ENCODE data around the gene DNAJC15. TPM values are rescaled to one million over a fixed set of nuclear protein-coding genes. Genes with fewer than 3 reads are reported as not detected.

Gene DNAJC15
- total and polyA plus RNA-seq, 11 donors: 12.8 to 39.2 (median 25.9) TPM

GRCh38 chr13:43159026-43159461 is 135.7 kb downstream of the DNAJC15 start:
- no peak for TF ChIP-seq POLR2A (IDR thresholded peaks at IDR 0.05)
- TF ChIP-seq, protein P1, sequence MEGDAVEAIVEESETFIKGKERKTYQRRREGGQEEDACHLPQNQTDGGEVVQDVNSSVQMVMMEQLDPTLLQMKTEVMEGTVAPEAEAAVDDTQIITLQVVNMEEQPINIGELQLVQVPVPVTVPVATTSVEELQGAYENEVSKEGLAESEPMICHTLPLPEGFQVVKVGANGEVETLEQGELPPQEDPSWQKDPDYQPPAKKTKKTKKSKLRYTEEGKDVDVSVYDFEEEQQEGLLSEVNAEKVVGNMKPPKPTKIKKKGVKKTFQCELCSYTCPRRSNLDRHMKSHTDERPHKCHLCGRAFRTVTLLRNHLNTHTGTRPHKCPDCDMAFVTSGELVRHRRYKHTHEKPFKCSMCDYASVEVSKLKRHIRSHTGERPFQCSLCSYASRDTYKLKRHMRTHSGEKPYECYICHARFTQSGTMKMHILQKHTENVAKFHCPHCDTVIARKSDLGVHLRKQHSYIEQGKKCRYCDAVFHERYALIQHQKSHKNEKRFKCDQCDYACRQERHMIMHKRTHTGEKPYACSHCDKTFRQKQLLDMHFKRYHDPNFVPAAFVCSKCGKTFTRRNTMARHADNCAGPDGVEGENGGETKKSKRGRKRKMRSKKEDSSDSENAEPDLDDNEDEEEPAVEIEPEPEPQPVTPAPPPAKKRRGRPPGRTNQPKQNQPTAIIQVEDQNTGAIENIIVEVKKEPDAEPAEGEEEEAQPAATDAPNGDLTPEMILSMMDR (IDR thresholded peaks at IDR 0.05): no peak
- no peaks in the 10 kb centered on the region for H3K36me3 ChIP-seq
- H3K4me1 ChIP-seq: no peaks in the 10 kb centered on the region
- intact Hi-C loops (cut with DNase I): no loop called here
- no peak for DNase-seq
- H3K27ac ChIP-seq: no peak overlapping the region
- H3K4me3 ChIP-seq: no peak overlapping the region
- ATAC-seq: no peak
- peaks cover 0 to 6% (median 0%) of the 10 kb centered on the region in 12 donors for H3K9me3 ChIP-seq
- 16 to 32% (median 27%) methylated on average over 3 of the region's 3 CpGs for WGBS, 4 donors
- H3K27me3 ChIP-seq: no peaks in the 10 kb centered on the region

Other genes with a start within 250 kb of the DNAJC15 start
- 1 to 10 TPM in 2 of 9 donors, under 1 TPM in 7; 0.07 to 1.3 (median 0.69) TPM for gene FAM216B, start 242.0 kb upstream of the DNAJC15 start, total RNA-seq
- gene FAM216B, start 242.0 kb upstream of the DNAJC15 start, polyA plus RNA-seq: under 1 TPM; 0.12 to 0.38 TPM
- gene EPSTI1, start 31.3 kb upstream of the DNAJC15 start, total RNA-seq: 10 to 100 TPM in 2 of 9 donors, 1 to 10 TPM in 7; 1.9 to 36.1 (median 5.5) TPM
- gene EPSTI1, start 31.3 kb upstream of the DNAJC15 start, polyA plus RNA-seq: 1 to 10 TPM; 1.3 to 2.3 TPM

Measured in heart left ventricle (tissue), 16 donors.